ENCODE data around the gene RABGAP1.

GRCh38 chr9:123065196-123065595 is 124.4 kb downstream of the RABGAP1 start:
- TF ChIP-seq, protein P1, sequence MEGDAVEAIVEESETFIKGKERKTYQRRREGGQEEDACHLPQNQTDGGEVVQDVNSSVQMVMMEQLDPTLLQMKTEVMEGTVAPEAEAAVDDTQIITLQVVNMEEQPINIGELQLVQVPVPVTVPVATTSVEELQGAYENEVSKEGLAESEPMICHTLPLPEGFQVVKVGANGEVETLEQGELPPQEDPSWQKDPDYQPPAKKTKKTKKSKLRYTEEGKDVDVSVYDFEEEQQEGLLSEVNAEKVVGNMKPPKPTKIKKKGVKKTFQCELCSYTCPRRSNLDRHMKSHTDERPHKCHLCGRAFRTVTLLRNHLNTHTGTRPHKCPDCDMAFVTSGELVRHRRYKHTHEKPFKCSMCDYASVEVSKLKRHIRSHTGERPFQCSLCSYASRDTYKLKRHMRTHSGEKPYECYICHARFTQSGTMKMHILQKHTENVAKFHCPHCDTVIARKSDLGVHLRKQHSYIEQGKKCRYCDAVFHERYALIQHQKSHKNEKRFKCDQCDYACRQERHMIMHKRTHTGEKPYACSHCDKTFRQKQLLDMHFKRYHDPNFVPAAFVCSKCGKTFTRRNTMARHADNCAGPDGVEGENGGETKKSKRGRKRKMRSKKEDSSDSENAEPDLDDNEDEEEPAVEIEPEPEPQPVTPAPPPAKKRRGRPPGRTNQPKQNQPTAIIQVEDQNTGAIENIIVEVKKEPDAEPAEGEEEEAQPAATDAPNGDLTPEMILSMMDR (IDR thresholded peaks at IDR 0.05), result no peak
- TF ChIP-seq POLR2A (IDR thresholded peaks at IDR 0.05; ENCODE audit: low read depth), result no peak

All from esophagus muscularis mucosa (tissue), 3 donors.